DMS 273 treated with DMSO at 0.1 percent for 48 hours (cell line): Measurements from ENCODE around the gene STMN3.
"Not testable (repeated sequence)": the region's sequence is repeated elsewhere in the genome, so short reads cannot be mapped to it uniquely, and the experiment has no call there.

Experiments used
- DNase-seq: peaks from one replicate; lab custom pipeline; 2025; lab: John Stamatoyannopoulos, UW

Gene STMN3

DNA sequence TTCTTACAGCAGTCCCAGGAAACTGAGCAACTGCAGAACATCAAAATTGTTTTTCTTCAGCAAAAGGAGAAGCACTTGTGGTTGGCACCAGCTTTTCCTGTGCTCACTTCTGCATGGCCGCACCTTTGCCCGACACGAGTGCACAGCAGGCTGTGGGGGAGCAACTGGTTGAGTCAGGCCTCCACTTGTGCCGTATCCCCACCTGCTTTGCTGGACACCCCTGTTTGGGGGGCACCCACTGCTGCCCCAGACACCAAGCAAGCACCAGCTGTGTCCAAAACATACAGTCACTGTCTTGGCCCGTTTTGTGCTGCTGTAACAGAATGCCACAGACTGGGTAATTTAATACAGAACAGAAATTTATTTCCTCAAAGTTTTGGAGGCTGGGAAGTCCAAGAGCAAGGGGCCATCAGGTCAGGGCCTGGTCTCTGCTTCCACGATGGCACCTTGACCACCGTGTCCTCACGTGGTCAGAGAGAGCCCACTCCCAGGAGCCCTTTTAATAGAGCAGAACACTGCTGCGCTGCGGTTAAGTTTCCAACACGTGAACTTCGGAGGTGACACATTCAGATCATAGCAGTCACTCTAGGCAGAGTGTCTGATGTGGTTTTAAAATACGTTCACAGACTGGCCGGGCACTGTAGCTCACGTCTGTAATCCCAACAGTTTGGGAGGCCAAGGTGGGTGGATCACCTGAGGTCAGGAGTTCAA is 17.6 kb downstream of the STMN3 start:
- DNase-seq = no peak

DNA sequence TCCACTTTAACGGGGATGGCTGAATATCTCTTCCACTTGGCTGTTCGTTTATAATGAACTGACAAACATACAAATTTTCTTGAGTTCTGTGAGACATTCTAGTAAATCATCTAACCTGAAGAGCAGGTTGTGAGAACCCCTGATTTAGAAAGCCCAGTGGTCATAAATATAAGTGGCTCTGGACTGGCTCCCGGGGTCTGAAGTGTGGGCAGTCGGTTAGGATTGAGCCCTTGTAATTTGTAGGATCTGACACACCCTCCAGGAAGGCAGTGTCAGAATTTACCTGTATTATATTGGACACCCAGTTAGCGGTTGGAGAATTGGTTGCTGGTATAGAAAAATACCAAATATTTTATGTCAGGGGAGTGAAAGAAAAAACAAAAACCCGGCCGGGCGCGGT is 19.5 kb downstream of the STMN3 start:
- DNase-seq = no peak

DNA sequence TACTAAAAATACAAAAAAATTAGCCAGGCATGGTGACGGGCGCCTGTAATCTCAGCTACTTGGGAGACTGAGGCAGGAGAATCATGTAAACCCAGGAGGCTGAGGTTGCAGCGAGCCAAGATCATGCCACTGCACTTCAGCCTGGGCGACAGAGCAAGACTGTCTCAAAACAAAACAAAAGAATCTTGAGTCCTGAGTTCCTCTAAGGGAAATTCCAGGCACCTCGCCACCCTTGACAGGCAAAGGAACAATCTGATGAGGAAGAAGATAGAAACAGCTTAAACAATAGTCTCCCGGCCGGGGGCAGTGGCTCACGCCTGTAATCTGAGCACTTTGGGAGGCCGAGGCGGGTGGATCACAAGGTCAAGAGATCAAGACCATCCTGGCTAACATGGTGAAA is 21.8 kb downstream of the STMN3 start:
- not testable (repeated sequence) for DNase-seq

DNA sequence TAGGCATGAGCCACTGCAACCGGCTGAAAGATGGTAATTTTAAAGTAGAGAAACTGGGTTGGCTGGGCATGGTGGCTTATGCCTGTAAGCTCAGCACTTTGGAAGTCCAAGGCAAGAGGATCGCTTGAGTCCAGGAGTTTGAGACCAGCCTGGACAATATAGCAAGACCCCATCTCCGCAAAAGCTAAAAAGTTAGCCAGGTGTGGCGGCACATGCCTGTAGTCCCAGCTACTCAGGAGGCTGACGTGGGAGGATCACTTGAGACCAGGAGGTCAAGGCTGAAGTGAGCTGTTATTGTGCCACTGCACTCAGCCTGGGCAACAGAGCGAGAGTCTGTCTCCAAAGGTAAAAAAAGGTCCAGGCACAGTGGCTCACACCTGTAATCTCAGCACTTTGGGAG is 22.3 kb downstream of the STMN3 start:
- DNase-seq = not testable (repeated sequence)

DNA sequence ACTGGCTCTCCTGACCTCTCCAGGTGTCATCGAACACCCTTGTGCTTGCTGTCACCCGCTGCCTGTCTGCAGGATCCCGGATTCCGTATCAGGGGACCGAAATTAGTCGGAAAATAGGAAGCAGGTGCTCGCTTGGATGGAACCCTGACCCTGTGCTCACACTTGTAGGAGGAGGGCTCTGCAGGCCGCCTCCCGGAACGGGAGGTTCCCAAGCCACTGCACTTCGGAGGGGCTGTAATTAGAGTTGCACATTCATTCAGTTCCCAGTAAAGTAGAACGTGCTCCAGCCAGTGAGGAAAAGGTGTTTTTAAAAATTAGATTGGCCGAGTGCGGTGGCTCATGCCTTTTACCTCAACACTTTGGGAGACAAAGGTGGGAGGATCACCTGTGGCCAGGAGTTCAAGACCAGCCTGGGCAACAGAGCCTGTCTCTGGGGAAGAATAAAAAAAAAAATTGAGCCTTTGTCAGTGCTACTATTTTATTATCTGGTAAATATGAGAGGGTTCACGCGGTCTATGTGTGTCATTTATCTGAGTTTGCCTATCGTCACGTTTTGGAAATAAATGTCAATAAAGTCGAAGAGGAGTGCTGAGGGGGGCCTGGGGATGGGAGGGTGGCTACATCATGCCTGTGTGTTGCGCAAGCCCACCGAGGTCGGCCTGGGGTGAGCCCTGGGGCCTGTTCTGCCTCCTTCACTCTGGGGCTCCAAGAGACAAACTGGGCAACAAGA is 24.8 kb downstream of the STMN3 start:
- peak; percentile 82 for DNase-seq

DNA sequence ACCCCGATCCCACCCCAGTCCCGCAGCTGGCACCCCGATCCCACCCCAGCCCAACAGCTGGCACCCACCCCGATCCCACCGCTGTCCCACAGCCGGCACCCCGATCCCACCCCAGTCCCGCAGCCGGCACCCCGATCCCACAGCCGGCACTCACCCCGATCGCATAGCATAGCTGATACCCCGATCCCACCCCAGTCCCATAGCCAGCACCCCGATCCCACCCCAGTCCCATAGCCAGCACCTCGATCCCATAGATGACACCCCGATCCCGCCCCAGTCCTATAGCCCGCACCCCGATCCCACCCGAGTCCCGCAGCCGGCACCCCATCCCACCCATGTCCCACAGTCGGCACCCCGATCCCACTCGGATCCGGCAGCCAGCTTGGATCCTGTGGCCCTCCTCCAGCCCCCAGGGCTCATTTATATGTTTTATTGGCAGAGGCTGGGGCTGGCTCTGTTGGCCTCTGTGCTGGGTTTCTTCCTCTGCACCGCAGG is 25.4 kb downstream of the STMN3 start:
- DNase-seq = no peak

DNA sequence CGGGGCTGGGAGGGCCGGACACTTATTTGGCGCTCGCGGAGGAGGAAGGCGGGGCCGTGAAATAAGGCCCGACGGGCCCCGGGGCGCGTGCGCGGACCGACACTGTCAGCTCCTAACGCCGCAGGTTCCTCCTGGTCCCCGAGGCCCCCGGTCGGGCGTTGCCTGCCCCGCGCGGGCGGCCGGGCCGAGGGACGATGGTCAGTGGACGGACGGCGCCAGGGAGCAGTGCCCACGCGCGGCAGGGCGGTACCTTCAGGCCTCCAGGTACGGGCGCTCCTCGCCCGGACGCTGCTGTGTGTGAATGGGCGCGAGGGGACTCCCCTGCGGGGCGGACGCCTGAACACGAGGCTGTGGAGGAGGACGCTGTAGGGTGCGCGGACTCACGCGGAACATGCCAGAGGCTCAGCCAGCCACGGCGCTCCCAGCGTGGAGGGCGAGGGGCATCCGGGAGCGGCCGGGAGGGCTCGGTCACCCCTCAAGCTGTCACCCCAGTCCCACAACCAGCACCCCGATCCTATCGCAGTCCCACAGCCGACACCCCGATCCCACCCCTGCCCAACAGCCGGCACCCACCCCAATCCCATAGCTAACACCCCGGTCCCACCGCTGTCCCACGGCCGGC is 26.0 kb downstream of the STMN3 start:
- DNase-seq = peak; percentile 72

DNA sequence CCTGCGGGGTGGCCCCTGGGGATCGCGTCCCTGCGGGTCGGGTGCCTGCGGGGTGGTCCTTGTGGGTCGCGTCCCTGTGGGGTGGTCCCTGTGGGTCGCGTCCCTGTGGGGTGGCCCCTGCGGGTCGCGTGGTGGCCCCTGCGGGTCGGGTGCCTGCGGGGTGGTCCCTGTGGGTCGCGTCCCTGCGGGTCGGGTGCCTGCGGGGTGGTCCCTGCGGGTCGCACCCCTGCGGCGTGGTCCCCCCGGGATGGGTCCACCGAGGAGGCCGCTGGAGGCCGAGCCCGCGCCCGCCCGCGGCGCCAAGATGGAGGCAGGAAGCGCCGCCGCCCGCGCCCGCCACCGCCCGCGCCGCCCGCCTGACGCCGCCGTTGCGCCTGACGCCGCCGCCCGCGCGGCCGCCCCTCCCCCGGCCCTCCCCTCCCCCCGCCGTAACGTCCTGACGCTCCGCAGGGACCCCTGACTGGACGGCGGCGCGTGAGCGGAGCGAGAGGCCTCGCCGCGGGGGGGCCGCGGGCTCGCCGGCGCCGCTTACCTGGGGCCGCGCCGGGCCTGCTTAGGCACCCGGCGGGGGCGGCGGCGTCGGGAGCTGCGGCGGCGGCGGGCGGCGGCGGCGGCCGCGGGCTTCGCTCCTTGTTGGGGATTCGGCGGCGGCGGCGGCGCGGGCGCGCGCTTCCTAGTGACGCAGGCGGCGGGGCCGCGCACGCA is 26.6 kb downstream of the STMN3 start, which contains the start of gene GMEB2:
TSS of gene GMEB2 (minus strand) at position 678 of the 705 bp plus-strand sequence. CDS start 7,704 bp downstream, outside the sequence.
- DNase-seq = no peak

DNA sequence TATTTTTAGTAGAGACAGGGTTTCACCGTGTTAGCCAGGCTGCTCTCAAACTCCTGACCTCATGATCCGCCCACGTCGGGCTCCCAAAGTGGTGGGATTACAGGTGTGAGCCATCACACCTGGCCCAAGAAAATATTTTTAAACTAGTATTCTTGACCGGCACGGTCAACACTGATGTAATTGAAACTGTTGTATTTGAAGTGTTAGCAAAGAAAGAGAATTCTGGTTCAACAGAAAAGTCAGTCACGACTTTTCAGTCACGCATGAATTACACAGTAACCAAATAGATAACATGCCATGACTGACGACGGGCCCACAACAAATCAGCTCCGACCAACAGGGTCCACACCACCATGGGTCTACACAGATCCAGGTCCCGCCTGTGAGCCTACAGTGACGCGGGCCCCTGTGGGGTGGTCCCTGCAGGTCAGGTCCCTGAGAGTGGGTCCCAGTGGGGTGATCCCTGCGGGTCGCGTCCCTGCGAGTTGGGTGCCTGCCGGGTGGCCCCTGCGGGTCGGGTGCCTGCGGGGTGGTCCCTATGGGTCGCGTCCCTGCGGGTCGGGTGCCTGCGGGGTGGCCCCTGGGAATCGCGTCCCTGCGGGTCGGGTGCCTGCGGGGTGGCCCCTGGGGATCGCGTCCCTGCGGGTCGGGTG is 27.3 kb downstream of the STMN3 start:
- DNase-seq = no peak

DNA sequence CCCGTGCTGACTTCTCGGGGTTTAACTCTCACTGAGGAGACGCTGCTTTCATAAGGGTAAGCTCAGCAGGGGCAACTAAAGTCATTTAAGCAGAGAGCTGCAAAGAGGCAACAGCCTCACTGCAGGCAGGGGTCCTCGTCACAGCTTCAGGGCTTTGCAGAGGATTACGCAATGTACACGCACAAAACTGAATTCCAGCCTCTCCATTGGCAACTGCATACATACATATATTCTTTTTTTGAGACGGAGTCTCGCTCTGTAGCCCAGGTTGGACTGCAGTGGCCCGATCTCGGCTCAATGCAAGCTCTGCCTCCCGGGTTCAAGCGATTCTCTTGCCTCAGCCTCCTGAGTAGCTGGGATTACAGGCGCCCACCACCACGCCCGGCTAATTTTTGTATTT is 28.7 kb downstream of the STMN3 start:
- DNase-seq = no peak

DNA sequence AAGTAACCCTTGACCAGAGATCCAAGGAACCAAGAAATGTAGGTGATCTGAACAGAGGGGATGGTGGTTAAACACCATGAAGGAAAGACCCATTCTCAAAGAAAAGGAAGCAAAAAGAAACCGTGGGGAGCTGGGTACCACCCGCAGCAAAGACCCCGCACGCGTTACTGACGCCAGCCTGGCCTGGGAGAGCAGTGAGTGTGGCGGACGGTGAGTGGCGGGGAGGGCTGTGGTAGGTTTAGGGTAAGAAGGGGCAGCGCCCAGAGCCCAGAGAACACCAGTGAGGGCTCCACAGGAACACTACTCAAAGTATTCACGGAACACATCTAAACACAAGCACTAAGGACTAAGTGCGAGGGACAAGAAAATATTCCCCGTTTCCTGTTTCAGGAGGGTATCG is 30.5 kb downstream of the STMN3 start:
- DNase-seq = no peak

DNA sequence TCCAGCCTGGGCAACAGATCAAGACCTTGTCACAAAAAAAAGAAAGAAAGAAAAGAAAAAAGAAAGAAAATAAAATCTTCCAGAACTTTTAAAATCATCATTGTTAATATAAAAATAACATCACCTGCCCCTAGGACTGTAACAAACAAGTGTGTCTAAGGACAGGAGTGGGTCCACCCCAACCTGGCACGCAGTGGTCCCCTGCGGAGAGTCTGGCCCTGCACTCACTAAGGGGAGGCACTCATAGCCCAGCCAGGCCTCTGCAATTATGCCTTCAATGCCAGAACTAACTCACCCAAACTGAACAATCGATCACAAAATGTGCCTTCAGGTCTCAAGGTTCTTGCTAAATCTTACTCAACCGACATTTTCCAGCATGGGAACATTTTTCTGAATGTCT is 31.1 kb downstream of the STMN3 start:
- no peak for DNase-seq

DNA sequence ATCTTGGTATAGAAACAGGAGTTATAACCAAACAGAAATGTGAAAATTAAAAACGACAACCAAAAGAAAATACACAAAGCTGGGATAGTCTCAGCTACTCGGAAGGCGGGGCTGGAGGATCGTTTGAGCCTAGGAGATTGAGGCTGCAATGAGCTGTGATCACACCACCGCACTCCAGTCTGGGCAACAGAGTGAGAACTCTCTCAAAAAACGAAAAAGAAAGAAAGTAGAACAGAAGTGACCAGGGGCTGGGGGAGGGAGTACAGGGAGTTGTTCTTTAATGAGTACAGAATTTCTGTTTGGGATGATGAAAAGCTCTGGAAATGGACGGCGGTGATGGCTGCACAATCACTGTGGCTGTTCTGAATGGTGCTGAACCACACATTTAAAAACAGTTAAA is 32.2 kb downstream of the STMN3 start:
- DNase-seq = no peak

DNA sequence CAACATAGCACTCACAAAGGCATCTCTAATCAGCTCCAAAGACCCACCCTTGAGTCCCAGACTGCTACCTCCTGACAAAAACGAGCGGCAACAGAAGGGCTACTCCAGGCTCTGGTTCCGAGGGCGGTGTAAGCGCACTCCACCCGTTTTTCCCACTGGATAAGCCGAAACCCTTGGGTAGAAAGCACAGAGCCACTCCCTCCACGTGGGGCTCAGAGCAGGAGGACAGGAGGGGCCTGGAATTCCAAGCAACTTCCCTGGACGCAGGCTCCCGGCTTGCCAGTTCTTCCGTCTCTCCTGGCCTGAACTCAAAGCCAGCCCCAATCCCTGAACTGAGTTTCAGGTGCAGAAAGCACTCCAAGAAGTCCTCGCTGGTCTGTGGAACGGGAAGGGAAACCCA is 33.7 kb downstream of the STMN3 start:
- DNase-seq = no peak

DNA sequence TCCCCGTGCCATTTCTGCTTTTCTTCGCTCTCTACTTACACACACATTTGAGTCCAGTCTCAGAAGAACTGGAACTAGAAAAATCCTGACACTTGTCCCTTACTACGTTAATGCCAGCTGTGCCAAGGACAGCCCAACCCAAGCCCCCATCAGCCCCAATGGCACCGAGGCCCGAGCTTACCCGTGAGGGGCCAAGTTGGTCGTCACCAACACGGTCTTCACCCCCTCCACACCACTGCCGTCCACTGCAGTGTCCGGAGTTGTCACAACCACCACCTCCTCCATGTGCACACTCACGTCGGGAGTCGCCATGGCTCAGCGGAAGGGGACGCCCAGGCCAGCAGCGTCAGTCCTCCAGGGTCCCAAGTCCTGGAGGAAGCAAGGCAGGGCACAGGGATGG is 34.1 kb downstream of the STMN3 start:
- no peak for DNase-seq

DNA sequence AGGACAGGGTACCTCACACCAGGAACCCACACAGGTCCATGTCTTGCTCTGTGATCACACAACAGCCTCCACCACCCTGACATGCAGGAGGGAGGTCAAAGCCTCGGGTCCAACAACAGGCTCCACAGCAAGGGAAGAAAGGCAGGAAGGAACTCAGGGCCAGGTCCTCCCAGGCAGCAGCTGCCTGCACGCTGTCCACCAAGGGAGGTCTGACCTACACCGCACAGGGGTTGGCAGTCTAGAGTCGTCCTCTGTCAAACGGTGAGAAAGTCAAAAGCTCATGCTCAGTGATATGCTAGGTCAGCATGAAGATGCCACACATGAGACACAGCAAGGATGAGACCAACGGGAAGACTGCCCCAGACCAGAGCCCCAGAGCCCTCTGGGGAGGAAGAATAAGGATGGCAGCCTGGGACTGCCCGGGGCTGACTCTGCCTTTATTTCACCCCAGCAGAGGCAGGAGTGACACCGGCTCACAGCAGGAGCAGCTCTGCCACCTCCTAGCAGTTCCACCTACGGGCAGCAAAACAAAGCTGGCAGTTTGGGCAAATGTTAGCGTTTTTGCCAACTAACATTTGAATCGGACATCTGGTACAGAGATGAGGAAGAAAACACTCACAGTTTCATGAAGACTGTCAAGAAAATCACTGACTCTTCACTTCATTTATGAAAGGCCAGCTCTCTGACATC is 34.8 kb downstream of the STMN3 start:
- no peak for DNase-seq

DNA sequence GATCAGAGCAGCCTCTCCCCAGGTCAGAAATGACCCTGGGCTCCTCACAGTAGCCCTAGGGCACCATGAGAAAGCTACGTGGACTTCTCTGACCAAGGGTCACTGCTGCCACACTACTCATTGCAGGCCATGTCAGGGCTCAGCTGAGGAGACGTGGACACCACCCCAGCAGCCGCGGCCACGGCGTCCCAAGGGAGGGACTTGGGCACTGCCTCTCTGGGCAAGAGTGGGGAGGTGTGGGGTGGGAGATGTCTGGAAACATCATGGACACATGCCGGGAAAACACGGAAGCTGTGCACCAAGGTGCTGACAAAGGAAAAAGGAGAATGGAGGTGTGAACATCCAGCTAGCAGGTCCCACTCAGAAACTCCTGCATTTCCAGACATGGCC is 35.4 kb downstream of the STMN3 start:
- no peak for DNase-seq

DNA sequence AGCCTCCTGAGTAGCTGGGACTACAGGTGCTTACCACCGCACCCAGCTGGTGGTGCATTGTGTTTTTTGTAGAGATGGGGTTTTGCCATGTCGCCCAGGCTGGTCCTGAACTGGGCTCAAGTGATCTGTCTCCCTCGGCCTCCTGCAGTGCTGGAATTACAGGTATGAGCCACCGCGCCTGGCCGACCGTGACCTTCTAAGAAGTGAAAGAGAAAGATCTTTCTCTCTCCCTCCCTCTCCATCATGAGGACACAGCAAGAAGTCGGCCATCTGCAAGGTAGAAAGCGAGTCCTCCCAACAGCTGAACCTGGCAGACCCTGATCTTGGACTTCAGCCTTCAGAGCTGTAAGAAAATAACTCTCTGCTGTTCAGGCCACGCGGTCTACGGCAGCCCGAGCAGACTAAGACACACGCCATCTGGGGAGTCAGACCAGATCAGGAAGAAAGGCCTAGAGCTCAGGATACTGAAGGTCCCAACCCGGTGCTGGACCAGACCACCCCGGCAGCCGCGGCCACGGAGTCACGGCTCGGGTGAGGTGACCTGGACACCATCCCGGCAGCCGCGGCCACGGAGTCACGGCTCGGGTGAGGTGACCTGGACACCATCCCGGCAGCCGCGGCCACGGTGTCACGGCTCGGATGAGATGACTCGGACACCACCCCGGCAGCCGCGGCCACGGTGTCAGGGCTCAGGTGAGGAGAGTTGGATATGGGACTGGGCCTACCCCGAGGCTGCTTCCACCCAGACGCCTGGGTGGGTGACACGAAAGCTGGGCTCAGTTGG is 35.9 kb downstream of the STMN3 start:
- no peak for DNase-seq

DNA sequence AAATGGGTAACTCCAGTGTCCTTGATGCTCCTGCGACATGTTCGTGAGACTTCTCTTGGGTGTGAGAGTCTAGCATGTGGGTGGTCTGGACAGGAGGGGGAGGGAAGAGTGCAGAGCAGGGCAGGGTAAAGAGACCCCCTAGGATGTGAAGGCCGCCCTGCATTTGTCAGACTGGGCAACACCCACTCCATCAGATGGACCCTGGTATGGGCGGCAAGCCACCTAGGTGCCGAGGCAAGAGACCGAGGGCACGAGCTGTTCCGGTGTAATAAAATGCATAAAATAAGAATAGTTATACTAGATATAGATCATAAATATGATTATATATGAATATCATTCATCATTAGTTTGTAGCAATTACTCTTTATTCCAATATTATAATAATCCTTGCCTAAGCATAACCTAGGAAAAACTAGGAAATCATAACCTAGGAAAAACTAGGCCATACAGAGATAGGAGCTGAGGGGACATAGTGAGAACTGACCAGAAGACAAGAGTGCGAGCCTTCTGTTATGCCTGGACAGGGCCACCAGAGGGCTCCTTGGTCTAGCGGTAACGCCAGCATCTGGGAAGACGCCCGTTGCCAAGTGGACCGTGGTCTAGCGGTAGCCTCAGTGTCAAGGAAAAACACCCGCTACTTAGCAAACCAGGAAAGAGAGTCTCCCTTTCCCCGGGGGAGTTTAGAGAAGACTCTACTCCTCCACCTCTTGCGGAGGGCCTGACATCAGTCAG is 39.2 kb downstream of the STMN3 start:
- not testable (repeated sequence) for DNase-seq
